ENCODE measurements around the gene SAP30BP. TPM values are rescaled to one million over a fixed set of nuclear protein-coding genes. Genes with fewer than 3 reads are reported as not detected.

The SAP30BP gene
- total RNA-seq, 1 donor from 2014 or later, result 75.8 TPM

DNA sequence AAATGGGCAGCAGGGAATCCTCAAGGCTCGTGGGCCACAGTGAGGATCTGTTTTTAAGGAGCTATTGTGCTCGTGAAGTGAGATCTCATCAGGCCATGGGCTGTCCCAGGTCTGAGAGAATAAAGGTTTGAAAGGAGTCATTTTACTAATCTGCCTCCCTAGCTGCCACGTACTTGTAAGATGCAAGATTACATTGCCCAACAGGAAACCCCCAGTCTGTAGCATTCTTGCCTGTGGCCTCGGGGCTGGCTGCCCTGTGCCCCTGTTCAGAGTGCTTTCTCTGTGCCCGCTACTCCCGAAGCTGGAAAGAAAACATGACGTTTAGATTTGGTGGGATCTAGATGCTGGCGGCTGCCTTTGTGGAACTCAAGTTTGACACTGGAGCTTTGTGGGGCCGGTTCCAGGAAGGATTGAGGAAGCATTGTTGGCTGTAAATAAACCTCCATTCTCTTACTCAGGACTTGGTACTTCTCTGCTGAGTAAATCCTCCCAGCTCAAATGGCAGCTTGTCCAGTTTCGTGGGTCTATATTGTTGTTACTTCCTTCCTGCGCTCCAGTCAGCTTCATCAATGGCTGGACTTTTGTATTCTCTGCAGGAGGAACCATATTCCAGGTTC is 21.2 kb downstream of the SAP30BP start:
- Histone ChIP-seq H3K27ac (peak overlapping the region; percentile 36), H3K4me1 (peaks cover 36% of the 10 kb centered on the region)
- peak; percentile 59 for DNase-seq (ENCODE audit: low spot score)

DNA sequence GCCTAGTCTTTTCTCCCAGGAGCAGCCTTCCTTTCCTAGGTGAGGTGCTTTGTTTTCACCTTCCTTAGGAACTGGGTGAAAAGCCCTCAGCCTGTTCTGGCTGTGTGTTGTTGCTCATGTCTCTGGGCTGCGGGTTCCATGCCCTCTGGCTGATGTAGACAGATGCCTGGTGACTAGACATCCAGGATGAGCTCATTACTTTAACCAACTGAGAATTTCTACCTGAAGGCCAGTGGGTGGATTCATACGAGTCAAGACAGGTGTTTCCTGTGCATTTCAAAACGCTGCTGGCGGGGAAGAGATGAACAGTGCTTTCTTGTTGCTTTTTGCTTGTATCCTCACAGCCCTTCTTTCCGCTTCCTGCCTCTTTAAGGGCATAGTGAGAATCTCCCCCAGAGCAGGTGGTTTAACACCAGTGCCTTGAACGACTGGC is 22.3 kb downstream of the SAP30BP start:
- peaks cover 47% of the 10 kb centered on the region for H3K4me1 ChIP-seq
- H3F3A ChIP-seq (ENCODE audit: low read depth), result peaks cover 47% of the 10 kb centered on the region
- H3K79me2 ChIP-seq (ENCODE audit: low read depth), result peaks cover 63% of the 10 kb centered on the region
- H3K4me2 ChIP-seq, result no peak overlapping the region
- no peak overlapping the region for H3K9ac ChIP-seq
- H2AFZ ChIP-seq (replicated peaks), result no peak overlapping the region
- DNase-seq (ENCODE audit: low spot score), result no peak
- Mint-ChIP-seq H3K36me3 (peaks cover 14% of the 10 kb centered on the region), H3K4me3 (no peak overlapping the region), H3K27ac (no peak overlapping the region), H3K4me1 (peaks cover 38% of the 10 kb centered on the region), H3K9me3 (no peaks in the 10 kb centered on the region), H3K27me3 (ENCODE audit: insufficient read depth, low read depth) (no peaks in the 10 kb centered on the region)
- H3K4me3 ChIP-seq, result no peak overlapping the region
- TF ChIP-seq, protein P1, sequence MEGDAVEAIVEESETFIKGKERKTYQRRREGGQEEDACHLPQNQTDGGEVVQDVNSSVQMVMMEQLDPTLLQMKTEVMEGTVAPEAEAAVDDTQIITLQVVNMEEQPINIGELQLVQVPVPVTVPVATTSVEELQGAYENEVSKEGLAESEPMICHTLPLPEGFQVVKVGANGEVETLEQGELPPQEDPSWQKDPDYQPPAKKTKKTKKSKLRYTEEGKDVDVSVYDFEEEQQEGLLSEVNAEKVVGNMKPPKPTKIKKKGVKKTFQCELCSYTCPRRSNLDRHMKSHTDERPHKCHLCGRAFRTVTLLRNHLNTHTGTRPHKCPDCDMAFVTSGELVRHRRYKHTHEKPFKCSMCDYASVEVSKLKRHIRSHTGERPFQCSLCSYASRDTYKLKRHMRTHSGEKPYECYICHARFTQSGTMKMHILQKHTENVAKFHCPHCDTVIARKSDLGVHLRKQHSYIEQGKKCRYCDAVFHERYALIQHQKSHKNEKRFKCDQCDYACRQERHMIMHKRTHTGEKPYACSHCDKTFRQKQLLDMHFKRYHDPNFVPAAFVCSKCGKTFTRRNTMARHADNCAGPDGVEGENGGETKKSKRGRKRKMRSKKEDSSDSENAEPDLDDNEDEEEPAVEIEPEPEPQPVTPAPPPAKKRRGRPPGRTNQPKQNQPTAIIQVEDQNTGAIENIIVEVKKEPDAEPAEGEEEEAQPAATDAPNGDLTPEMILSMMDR (IDR thresholded peaks at IDR 0.05), result no peak
- TF ChIP-seq EZH2phosphoT487 (IDR thresholded peaks at IDR 0.05), result no peak
- TF ChIP-seq EZH2 (IDR thresholded peaks at IDR 0.05), result no peak
- H3K27ac ChIP-seq, result no peak overlapping the region
- H3K36me3 ChIP-seq, result no peaks in the 10 kb centered on the region
- no peaks in the 10 kb centered on the region for H3K27me3 ChIP-seq
- peaks cover 99% of the 10 kb centered on the region for H4K20me1 ChIP-seq (ENCODE audit: low read depth)
- H3K9me3 ChIP-seq (ENCODE audit: low read depth), result no peaks in the 10 kb centered on the region

More for the DNA sequence above, 21.2 kb downstream of the SAP30BP start:
- peaks cover 27% of the 10 kb centered on the region for H3K4me1 Mint-ChIP-seq
- H2AFZ ChIP-seq (replicated peaks), result no peak overlapping the region
- peak overlapping the region; percentile 9 for H3K27ac Mint-ChIP-seq
- H3F3A ChIP-seq (ENCODE audit: low read depth), result peaks cover 36% of the 10 kb centered on the region
- no peaks in the 10 kb centered on the region for H3K9me3 Mint-ChIP-seq
- peak overlapping the region; percentile 46 for H3K4me2 ChIP-seq
- no peak for TF ChIP-seq EZH2phosphoT487 (IDR thresholded peaks at IDR 0.05)
- TF ChIP-seq, protein P1 (IDR thresholded peaks at IDR 0.05), result no peak
- no peaks in the 10 kb centered on the region for H3K9me3 ChIP-seq (ENCODE audit: low read depth)
- H3K79me2 ChIP-seq (ENCODE audit: low read depth), result peaks cover 74% of the 10 kb centered on the region
- H3K27me3 Mint-ChIP-seq (ENCODE audit: insufficient read depth, low read depth), result no peaks in the 10 kb centered on the region
- H3K4me3 Mint-ChIP-seq, result no peak overlapping the region
- H3K36me3 ChIP-seq, result no peaks in the 10 kb centered on the region
- H3K9ac ChIP-seq, result no peak overlapping the region
- peaks cover 12% of the 10 kb centered on the region for H3K36me3 Mint-ChIP-seq
- H3K4me3 ChIP-seq, result no peak overlapping the region
- H4K20me1 ChIP-seq (ENCODE audit: low read depth), result peaks cover 99% of the 10 kb centered on the region
- H3K27me3 ChIP-seq, result no peaks in the 10 kb centered on the region

DNA sequence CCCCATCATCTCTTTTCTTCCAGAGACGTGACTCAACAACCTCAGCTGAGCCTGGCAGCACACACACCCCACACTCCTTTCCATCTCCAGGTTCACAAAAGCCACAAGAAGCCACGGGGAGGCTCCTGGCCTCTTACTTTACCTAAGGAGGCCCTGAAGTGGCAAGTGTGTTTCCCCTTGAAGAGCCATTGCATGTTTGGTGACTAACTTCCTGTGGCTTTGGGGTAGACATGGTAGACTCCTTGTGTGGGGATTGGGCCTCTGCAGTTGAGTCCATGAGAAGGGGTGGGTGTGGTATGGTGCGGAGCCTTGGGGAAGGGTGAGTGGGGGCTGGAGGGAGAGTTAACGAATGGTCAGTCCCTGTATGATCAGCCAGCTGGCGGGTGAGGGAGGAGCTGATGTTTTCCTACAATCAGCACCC is 24.2 kb downstream of the SAP30BP start:
- H3K4me1 Mint-ChIP-seq, result peaks cover 45% of the 10 kb centered on the region
- no peaks in the 10 kb centered on the region for H3K36me3 ChIP-seq

More for the DNA sequence above, 24.2 kb downstream of the SAP30BP start:
- Histone ChIP-seq H2AFZ (replicated peaks) (no peak overlapping the region), H4K20me1 (ENCODE audit: low read depth) (peaks cover 94% of the 10 kb centered on the region), H3K27ac (no peak overlapping the region), H3K4me3 (no peak overlapping the region), H3K4me1 (peaks cover 47% of the 10 kb centered on the region), H3K9ac (no peak overlapping the region), H3K4me2 (no peak overlapping the region), H3F3A (ENCODE audit: low read depth) (peaks cover 54% of the 10 kb centered on the region), H3K79me2 (ENCODE audit: low read depth) (peaks cover 65% of the 10 kb centered on the region), H3K9me3 (ENCODE audit: low read depth) (no peaks in the 10 kb centered on the region), H3K27me3 (no peaks in the 10 kb centered on the region)
- peaks cover 19% of the 10 kb centered on the region for H3K36me3 Mint-ChIP-seq
- H3K27ac Mint-ChIP-seq, result no peak overlapping the region
- no peaks in the 10 kb centered on the region for H3K9me3 Mint-ChIP-seq
- H3K27me3 Mint-ChIP-seq (ENCODE audit: insufficient read depth, low read depth), result peaks cover 3% of the 10 kb centered on the region
- no peak for DNase-seq (ENCODE audit: low spot score)
- TF ChIP-seq, protein P1 (IDR thresholded peaks at IDR 0.05), result no peak
- no peak for TF ChIP-seq EZH2 (IDR thresholded peaks at IDR 0.05)
- no peak for TF ChIP-seq EZH2phosphoT487 (IDR thresholded peaks at IDR 0.05)
- H3K4me3 Mint-ChIP-seq, result no peak overlapping the region

Measured in neural progenitor cell (in vitro differentiated cells).